Adrenal gland (tissue), 12 donors: Measurements from ENCODE around the gene TLN1. TPM values are rescaled to one million over a fixed set of nuclear protein-coding genes. Genes with fewer than 3 reads are reported as not detected.

Experiments
- DNase-seq, 7 donors: peaks; one replicate each; pipeline ENCODE4 v3.0.0-alpha.2; 2019 to 2020
- H3K27ac ChIP-seq, 5 donors: fragments of 200-600 bp; sonication (generic) in 4 of 5; 1 replicate in 3 of 5; 2 replicates in 2 of 5; pipeline versions ENCODE4 v1.5.1 to v1.8.0; 2016 to 2020; ENCODE audit warnings: mild to moderate bottlenecking in 1 of 5
- H3K27me3 ChIP-seq: fragments of 200-600 bp; 2 replicates; pipeline ENCODE4 v1.8.0; 2021
- H3K36me3 ChIP-seq, 2 donors: fragments of 200-600 bp; replicated peaks in 1 of 2; 1 replicate in 1 of 2; 2 replicates in 1 of 2; pipeline versions ENCODE4 v1.5.1 to v1.8.0; 2018 to 2022
- H3K4me1 ChIP-seq, 2 donors: fragments of 200-600 bp; replicated peaks in 1 of 2; 1 replicate in 1 of 2; 2 replicates in 1 of 2; pipeline versions ENCODE4 v1.5.1 to v1.8.0; 2018 to 2021
- H3K4me3 ChIP-seq, 4 donors: fragments of 200-600 bp; sonication (generic) in 3 of 4; one replicate each; pipeline ENCODE4 v1.5.1; 2016 to 2018
- H3K9me3 ChIP-seq, 3 donors: fragments of 200-600 bp; sonication (generic) in 1 of 3; replicated peaks in 1 of 3; 1 replicate in 2 of 3; 2 replicates in 1 of 3; pipeline versions ENCODE4 v1.5.1 to v1.8.0; 2016 to 2021
- POLR2A ChIP-seq, 2 donors: fragments of 450-650 bp; IDR thresholded peaks; one replicate each; pipeline ENCODE4 v1.6.1; 2017; ENCODE audit warnings: antibody characterized with exemption in 2 of 2, mild to moderate bottlenecking in 2 of 2, moderate library complexity in 1 of 2
- WGBS, 4 donors: extraction: QIAGEN DNeasy Blood & Tissue Kit in 2 of 4; methylation state at CpG; one replicate each; pipeline versions ENCODE4 v1.1.5 to v1.1.7; 2013 to 2017; 5-methylcytosine and 5-hydroxymethylcytosine counted together
- intact Hi-C, 2 donors: fragments of 100-400 bp; cut with DNase I; formaldehyde crosslinking; loops; one replicate each; pipeline versions ENCODE4 v1.14.1 to v1.15.0; 2022 to 2023
- polyA plus RNA-seq, 3 donors: library from polyadenylated mRNA; stranded (reverse); fragments of 200-250 nt in 2 of 3; fragments of 350-450 nt in 1 of 3; fragmentation: Illumina TruSeq in 1 of 3; extraction: RNeasy Lipid Tissue Mini Kit (QIAGEN cat#74804) in 1 of 3; gene quantifications; one replicate each; pipeline ENCODE4 v1.2.3, GENCODE V29; 2013 to 2014
- total RNA-seq, 9 donors: library from RNA; depleted of rRNA in 4 of 9; stranded (reverse); fragments of >200 nt in 4 of 9; fragments of 120-200 nt in 1 of 9; fragmentation: NEBNext Ultra II Directional in 1 of 9; extraction: Animal tissue kit (Norgen Biotek cat#: 25700) in 1 of 9; gene quantifications; one replicate each; pipeline versions ENCODE4 v1.1.0 to v1.2.4, GENCODE V29; 2013 to 2023
- TF ChIP-seq, protein P1 (sequence below), 6 experiments: fragments of 450-650 bp in 4 of 6; fragments of 200-600 bp in 2 of 6; sonication (generic) in 1 of 6; IDR thresholded peaks; 1 replicate in 5 of 6; 2 replicates in 1 of 6; pipeline versions ENCODE4 v1.5.1 to v1.8.0; 2016 to 2021; ENCODE audit warnings: antibody characterized with exemption in 6 of 6, mild to moderate bottlenecking in 2 of 6, moderate library complexity in 1 of 6
- donor health status: healthy with polysubstance abuse.
- donor health status: Bipolar disorder and iron deficiency.
- donor health status: DM: yes; HTN: yes; CAD: no.
- donor health status: DM: no; HTN: no; CAD: no.
- donor health status: DM: no; HTN: no; CAD: no.
- donor health status: DM: yes; HTN: yes; CAD: no.

The TLN1 gene
- total and polyA plus RNA-seq, 12 donors, result 157 to 565 (median 296) TPM

DNA sequence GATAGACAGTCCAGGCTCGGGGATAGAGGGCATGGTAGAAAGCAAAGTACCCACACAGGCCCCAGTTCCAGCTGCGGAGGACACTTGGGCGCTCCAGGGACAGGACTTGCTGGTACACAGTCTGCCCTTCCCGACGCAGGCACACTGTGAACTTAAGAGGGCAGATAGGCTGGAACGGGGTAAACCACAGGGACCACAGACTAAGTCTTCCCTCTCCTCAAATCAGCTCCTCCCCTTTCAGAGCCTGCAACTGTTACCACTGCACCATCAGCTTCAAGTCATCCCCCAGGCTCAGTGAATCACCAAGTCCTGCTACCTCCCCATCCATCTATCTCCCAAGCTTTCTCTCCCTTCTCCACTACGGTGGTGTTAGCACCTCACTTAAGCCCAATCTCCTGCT is 9.7 kb upstream of the TLN1 start:
- Histone ChIP-seq H3K36me3 (peaks cover 0 to 77% of the 10 kb centered on the region in 2 donors), H3K27ac (no peak overlapping the region), H3K4me1 (peaks cover 13 to 24% of the 10 kb centered on the region in 2 donors), H3K4me3 (no peak overlapping the region), H3K9me3 (no peaks in the 10 kb centered on the region), H3K27me3 (no peaks in the 10 kb centered on the region)
- intact Hi-C loops, result no loop called here
- peak in 1 of 7 donors; percentile 4 for DNase-seq
- no peak for TF ChIP-seq POLR2A (IDR thresholded peaks at IDR 0.05)
- TF ChIP-seq, protein P1, sequence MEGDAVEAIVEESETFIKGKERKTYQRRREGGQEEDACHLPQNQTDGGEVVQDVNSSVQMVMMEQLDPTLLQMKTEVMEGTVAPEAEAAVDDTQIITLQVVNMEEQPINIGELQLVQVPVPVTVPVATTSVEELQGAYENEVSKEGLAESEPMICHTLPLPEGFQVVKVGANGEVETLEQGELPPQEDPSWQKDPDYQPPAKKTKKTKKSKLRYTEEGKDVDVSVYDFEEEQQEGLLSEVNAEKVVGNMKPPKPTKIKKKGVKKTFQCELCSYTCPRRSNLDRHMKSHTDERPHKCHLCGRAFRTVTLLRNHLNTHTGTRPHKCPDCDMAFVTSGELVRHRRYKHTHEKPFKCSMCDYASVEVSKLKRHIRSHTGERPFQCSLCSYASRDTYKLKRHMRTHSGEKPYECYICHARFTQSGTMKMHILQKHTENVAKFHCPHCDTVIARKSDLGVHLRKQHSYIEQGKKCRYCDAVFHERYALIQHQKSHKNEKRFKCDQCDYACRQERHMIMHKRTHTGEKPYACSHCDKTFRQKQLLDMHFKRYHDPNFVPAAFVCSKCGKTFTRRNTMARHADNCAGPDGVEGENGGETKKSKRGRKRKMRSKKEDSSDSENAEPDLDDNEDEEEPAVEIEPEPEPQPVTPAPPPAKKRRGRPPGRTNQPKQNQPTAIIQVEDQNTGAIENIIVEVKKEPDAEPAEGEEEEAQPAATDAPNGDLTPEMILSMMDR (IDR thresholded peaks at IDR 0.05), result no peak
- WGBS, 4 donors, result 75 to 89% (median 85%) methylated on average over 7 of the region's 7 CpGs

DNA sequence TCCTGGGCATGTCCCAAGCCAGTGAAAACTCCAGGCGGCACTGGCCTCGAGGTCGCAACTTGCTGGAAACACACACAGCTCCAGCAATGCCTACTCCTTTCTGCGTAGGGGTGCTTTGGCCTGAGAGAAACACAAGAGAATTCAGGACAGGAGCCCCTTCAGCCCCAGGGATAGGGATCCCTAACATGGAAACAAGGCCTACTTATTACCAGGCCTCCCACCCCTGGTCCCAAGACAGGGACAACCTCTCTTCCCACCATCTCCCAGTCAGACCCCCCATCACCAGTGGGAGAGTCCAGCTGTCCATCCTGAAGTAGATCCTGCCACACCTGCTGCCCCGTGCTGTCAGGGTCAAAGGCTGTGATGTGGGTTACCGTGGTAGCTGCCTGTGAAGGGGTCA is 8.2 kb upstream of the TLN1 start:
- TF ChIP-seq, protein P1 (IDR thresholded peaks at IDR 0.05), result no peak
- no peak for TF ChIP-seq POLR2A (IDR thresholded peaks at IDR 0.05)
- WGBS, 4 donors, result 79 to 94% (median 87%) methylated on average over 4 to 6 of the region's 6 CpGs
- H3K27ac ChIP-seq, result no peak overlapping the region
- no peaks in the 10 kb centered on the region for H3K9me3 ChIP-seq
- peaks cover 0 to 10% of the 10 kb centered on the region in 2 donors for H3K4me1 ChIP-seq
- H3K4me3 ChIP-seq, result no peak overlapping the region
- intact Hi-C loops, result no loop called here
- peaks cover 0 to 92% of the 10 kb centered on the region in 2 donors for H3K36me3 ChIP-seq
- no peaks in the 10 kb centered on the region for H3K27me3 ChIP-seq
- no peak for DNase-seq

DNA sequence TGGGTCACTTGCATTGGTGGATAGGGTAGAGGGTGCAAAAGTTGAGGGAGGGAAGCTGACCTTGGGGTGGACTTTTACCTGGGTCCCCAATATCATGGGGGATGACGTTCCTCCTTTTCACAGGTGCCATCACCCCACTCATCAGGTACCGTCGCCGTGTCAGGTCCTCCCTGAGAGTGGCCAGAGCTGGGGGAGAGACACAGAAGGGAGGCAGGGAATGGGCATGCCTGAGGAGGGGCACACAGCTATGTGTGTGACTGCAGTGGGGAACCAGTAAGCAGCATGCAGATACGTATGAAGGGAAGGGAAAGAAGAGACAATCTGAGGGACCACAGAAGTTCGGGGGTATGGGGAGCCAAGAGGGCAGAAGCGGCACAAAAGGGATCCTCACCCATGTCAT is 6.9 kb upstream of the TLN1 start:
- Histone ChIP-seq H3K27me3 (no peaks in the 10 kb centered on the region), H3K27ac (no peak overlapping the region), H3K9me3 (no peaks in the 10 kb centered on the region), H3K4me3 (no peak overlapping the region), H3K4me1 (peaks cover 0 to 8% of the 10 kb centered on the region in 2 donors), H3K36me3 (peaks cover 0 to 96% of the 10 kb centered on the region in 2 donors)
- WGBS, 4 donors, result 81 to 85% (median 83%) methylated on average over 7 of the region's 7 CpGs
- no peak for DNase-seq
- intact Hi-C loops, result no loop called here
- no peak for TF ChIP-seq POLR2A (IDR thresholded peaks at IDR 0.05)
- TF ChIP-seq, protein P1 (IDR thresholded peaks at IDR 0.05), result no peak

DNA sequence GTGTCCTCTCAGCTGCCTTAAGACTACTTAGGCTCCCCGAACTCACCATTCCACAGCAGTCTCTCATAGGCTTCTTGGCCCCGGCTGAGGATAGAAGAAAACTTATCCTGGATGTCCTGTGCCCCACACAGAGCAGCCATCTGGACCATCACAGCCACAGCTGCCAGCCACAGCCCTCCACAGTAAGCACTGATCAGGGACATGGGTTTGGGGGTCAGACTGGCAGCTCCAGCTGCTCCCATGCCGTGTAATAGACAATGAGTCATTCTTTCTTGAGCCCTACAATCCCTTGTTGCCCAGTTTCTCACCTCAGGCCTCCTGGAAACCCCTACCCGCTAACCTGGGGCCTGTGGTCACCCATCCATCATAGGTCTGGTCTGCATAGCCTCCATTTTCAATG is 6.2 kb upstream of the TLN1 start:
- 70 to 81% (median 78%) methylated on average over 4 of the region's 4 CpGs for WGBS, 4 donors
- peaks cover 4 to 16% of the 10 kb centered on the region in 2 donors for H3K4me1 ChIP-seq
- H3K9me3 ChIP-seq, result no peaks in the 10 kb centered on the region
- TF ChIP-seq, protein P1 (IDR thresholded peaks at IDR 0.05), result no peak
- TF ChIP-seq POLR2A (IDR thresholded peaks at IDR 0.05), result no peak
- H3K27me3 ChIP-seq, result no peaks in the 10 kb centered on the region
- no peak for DNase-seq
- no peak overlapping the region for H3K27ac ChIP-seq
- no peak overlapping the region for H3K4me3 ChIP-seq
- H3K36me3 ChIP-seq, result peaks cover 0 to 88% of the 10 kb centered on the region in 2 donors
- intact Hi-C loops, result no loop called here
